A673 (cell line): Measurements from ENCODE around the gene RPS26.

Experiments used
- CTCF ChIP-seq: fragments of 300-800, 200-600 bp; sonication (generic); conservative IDR thresholded peaks from 2 replicates; pipeline ENCODE4 v1.5.1; 2017; ENCODE audit warnings: low read depth, mild to moderate bottlenecking, antibody characterized with exemption, low read length, moderate library complexity, mixed read lengths
- EZH2 ChIP-seq: fragments of 200-600 bp; sonication (generic); IDR thresholded peaks from 2 replicates; pipeline ENCODE4 v1.6.1; 2017; ENCODE audit warnings: borderline replicate concordance, low read depth, mild to moderate bottlenecking, mixed read lengths, antibody characterized with exemption, low read length; ENCODE audit not compliant: poor library complexity, severe bottlenecking

DNA sequence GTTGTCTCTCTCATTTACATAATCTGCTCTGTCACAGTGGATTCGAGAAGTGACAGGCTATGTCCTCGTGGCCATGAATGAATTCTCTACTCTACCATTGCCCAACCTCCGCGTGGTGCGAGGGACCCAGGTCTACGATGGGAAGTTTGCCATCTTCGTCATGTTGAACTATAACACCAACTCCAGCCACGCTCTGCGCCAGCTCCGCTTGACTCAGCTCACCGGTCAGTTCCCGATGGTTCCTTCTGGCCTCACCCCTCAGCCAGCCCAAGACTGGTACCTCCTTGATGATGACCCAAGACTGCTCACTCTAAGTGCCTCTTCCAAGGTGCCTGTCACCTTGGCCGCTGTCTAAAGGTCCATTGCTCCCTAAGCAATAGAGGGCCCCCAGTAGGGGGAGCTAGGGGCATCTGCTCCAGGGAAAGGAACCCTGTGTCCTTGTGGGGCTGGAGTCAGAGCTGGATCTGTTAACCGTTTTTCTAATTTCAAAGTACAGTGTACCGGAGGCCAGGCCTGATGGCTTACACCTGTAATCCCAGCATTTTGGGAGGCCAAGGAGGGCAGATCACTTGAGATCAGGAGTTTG, 43.3 kb downstream of the RPS26 start:
- TF ChIP-seq CTCF, result peak; percentile 72
- no peak for TF ChIP-seq EZH2
